GM19193 (cell line): Measurements from ENCODE around the gene SDS.

Source experiments
- POLR2A ChIP-seq: IDR thresholded peaks from 4 replicates; pipeline ENCODE4 v1.6.1; 2011; ENCODE audit not compliant: insufficient read depth, insufficient read length; ENCODE audit errors: extremely low read depth

Gene SDS

DNA sequence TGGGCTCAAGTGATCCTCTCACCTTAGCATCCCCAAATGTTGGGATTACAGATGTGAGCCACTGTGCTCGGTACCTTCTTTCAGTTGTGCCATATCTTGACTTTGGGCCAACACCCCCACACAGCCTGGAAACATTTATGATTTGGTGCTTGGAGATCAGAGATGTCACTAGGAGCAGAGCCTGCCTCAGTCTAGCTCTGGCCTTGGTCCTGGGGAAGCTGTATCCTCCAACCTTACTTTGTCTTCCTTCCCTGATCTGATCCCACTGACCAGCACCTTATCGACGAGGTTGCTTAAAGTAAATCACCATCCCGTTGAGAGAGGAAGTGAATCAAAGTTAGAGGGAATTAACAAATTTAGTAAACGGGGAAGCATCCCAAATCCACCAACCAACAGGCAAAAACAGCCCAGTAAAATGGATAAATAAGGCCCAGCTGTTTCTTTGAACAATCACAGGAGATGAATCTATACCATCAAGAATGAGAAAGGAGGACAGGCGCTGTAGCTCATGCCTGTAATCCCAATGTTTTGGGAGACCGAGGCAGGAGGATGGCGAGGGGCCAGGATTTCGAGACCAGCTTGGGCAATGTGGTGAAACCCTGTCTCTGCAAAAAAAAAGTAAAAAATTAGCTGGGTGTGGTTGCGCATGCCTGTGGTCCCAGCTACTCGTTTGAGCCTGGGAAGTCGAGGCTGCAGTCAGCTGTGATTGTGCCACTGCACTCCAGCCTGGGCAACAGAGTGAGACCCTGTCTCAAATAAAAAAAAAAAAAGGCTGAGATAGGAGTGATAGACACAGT is 41.9 kb downstream of the SDS start:
- TF ChIP-seq POLR2A: no peak

DNA sequence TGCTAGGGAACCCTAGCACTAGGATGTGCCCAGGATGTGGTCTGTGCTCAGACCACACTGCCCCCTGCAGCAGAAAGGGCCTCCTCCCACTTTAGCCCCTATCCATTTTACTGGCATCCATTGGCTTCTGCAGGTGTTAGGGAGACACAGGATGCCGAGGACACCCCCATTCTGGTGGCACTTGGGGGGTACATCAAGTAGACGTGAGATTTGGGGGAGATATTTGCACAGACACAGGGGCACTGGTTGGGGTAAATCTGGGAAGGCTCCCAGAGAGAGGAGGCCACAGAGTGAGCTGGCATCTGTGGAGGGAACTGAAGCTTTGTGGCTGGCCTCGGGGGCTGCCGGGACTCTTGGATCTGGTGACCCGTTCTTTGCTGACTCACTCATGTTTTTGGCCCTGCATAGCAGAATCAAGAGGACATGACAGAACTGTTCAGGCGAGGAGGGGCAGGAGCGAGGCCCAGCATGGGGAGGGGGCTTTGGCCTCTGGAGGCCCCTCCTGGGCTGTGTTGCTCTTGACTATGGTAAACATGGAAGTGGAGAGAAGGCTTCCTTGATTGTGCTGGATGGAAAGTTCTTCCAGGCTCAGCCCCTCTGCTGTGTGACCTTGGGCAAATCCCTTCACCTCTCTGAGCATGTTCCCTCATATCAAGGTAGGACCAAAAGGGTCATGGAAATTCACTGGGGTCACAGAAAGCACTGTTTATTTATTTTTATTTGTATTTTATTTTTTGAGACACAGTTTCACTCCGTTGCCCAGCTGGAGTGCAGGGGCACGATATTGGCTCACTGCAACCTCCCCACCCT is 43.5 kb downstream of the SDS start:
- no peak for TF ChIP-seq POLR2A

DNA sequence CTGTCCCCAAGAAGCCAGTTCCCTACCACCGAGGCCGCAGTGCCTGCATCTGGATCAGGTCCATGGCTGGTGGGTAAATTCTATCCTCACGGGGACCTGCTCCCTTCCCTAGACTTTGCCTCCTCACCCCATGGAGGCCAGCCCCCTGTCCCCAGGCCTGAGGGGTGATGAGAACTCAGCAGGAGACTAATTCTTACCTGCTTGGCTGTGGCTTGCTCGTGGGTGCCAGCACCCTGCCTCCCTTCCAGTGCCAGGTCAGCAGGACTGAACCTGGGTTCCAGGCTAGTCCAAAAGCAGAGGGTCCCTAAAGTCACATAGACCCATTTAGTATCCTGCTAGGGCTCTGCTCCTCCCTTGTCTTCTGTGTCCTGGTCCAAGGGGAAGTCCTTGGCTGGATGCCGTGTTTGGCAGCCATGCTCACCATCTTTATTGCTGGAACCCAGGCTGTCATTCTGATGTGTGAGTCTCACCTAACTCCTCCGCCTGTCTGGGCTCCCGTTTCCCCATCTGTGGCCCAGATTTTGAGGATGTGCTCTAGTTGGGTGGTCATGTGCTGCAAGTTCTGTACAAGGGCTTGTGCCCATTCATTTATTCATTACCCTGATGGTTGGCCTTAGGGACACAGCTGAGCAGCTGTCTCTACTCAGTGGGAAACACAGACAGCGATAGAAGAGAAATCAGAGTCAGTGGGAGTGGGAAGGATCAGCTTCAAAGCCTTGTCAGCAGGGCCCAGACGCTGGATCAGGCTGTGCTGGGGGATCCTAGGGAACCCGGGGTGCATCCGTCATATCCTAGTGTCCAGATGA is 44.4 kb downstream of the SDS start:
- no peak for TF ChIP-seq POLR2A

DNA sequence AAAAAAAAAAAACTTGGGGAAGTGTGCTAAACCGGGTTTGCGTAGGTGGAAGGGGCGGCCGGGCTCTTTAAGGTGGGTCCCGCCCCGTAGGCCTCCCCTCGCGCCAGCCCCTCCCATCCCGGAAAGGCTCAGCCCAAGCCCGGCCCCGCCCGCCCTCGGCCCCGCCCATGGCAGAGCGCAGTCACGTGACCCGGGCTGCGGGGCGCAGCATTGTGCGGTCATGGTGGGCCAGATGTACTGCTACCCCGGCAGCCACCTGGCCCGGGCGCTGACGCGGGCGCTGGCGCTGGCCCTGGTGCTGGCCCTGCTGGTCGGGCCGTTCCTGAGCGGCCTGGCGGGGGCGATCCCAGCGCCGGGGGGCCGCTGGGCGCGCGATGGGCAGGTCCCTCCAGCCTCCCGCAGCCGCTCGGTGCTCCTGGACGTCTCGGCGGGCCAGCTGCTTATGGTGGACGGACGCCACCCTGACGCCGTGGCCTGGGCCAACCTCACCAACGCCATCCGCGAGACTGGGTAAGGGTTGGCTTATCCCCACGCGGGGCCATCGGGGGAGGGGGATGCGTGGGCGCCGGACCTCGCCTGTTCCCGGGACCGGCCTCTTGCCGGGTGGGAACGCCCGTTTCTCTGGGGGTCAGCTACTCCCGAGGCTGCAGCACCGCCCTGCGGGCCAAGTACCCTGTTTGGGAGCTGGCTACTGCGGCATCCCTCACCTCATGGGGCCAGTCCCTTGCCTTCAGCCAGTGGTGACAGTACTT is 45.1 kb downstream of the SDS start, which contains the start of gene PLBD2:
PLBD2 (plus strand) TSS at position 207 of the 752 bp plus-strand sequence; CDS start at position 221, 14 bp downstream.
- peak; percentile 67 for TF ChIP-seq POLR2A

DNA sequence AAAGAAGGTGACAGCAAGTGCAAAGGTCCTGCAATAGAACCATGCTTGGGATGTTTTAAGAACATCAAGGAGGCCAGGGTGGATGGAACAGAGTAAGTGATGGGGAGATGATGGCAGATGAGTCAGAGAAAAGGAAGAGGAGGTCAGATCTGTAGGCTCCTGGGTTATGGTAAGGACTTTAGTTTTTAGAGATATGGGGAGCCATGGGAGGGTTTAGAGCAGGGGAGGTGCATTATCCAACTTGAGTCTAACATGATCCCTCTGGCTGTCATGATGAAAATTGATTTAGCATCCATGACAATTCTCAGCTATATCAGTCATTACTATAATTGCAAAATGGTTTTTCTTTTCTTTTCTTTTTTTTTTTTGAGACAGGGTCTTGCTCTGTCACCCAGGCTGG is 52.6 kb downstream of the SDS start:
- no peak for TF ChIP-seq POLR2A

DNA sequence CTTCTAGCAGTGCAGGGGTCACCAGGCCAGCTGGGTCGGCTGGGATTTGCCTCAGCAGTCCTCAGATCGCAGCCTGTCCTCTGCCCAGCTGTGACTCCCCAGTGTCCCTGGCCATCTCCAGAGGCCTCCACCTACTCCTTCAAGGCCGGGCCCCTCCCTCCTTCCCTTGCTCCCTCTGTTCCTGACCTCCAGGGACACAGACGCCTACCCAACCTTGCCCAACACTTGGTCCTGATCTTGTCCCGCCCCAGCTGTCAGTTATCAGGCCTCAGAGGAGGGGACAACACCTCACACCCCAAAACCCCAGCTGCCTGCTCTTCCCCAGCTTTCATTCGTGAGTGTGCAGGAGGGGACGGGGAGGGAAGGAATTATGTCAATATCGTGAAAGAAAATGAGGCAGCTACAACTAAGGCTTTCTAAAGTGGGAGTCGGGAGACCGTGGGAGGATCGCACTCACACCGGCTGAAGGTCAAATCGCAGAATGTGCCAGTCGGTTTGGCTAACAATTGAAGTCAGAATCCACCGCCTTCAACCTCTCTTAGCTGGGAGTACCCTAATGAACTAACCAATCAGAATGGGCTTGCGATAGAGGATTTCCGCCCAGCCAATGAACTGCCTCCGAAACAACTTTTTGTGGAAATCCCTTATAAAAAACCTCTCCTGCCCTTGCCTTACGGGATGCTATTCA is 54.7 kb downstream of the SDS start:
- no peak for TF ChIP-seq POLR2A

DNA sequence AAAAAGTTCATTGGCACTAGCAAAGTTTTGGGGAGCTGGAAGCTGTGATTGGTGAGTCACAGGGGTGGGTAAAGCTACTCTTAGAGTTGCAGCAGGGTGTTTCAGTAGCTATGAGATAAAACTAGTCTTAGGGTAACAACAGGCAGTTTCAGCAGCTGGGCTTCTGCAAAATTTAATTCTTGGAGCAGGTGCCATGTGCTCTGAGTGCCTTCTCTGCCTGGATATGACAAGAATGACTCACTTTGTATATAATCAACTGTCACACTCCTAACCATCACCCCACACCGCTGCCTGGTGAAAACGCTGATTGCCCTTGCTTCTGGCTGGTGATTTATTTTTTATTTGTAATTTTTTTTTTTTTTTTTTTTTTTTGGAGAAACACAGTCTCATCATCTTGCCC is 55.8 kb downstream of the SDS start:
- TF ChIP-seq POLR2A: no peak

DNA sequence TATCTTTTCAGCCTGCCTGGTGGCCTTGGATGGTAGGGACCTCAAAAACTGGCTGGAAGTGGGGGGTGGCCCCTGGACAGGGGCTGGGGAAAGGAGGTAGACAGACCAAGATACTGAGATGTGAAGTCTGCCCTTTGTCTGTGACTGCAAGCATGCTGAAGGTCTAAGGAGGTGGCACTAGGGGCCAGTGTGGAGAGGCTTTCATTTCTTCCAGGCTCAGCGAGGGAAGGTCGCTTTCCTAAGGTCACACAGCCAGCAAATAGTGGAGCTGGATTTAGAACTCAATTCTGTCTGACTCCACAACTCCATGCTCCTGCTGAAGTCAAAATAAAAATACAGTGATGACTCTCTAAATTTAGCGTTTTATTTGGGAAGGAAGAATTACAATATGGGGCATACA is 56.6 kb downstream of the SDS start:
- TF ChIP-seq POLR2A: no peak

DNA sequence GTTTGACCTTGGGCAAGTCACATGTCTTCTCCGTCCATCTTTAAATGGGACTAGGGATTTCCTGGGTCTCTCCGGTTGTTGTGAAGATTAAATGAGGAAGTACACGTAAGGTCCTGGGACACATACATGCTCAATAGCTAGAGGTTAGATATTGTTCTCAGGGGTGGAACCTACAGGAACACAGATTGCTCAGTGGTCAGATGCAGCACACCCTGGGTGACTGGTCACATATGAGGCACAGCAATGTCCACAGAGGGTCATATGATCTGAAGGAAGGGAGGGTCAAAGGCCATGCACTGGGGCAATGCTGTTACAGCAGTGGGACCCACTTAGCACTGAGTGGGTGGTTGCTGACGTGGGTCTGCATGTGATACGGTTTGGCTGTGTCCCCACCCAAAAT is 57.3 kb downstream of the SDS start:
- TF ChIP-seq POLR2A: no peak

DNA sequence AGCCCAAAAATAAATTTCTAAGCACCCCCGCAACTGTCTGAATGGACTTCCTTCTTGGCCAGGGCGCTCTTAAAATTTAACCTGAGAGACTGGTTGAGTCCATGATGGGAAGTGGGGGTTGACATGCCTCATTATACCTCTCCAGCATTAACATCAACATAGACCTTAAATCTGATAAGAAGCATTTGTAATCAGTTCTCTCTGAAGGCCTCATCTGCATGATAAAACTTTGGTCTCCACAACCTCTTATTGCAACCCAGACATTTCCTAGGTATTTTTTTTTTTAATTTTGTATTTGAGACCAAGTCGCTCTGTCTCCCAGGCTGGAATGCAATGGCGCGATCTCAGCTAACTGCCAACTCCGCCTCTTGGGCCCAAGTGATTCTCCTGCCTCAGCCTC is 58.4 kb downstream of the SDS start:
- no peak for TF ChIP-seq POLR2A
